ENCODE data around the gene GPNMB. TPM values are rescaled to one million over a fixed set of nuclear protein-coding genes. Genes with fewer than 3 reads are reported as not detected.

The GPNMB gene
- total RNA-seq, 4 donors from 2014 or later, result 42.5 to 127 (median 93.7) TPM

- no peaks in the 10 kb centered on the region for H3K36me3 ChIP-seq
- DNase-seq, result no peak
- TF ChIP-seq, protein P1, sequence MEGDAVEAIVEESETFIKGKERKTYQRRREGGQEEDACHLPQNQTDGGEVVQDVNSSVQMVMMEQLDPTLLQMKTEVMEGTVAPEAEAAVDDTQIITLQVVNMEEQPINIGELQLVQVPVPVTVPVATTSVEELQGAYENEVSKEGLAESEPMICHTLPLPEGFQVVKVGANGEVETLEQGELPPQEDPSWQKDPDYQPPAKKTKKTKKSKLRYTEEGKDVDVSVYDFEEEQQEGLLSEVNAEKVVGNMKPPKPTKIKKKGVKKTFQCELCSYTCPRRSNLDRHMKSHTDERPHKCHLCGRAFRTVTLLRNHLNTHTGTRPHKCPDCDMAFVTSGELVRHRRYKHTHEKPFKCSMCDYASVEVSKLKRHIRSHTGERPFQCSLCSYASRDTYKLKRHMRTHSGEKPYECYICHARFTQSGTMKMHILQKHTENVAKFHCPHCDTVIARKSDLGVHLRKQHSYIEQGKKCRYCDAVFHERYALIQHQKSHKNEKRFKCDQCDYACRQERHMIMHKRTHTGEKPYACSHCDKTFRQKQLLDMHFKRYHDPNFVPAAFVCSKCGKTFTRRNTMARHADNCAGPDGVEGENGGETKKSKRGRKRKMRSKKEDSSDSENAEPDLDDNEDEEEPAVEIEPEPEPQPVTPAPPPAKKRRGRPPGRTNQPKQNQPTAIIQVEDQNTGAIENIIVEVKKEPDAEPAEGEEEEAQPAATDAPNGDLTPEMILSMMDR (IDR thresholded peaks at IDR 0.05), result no peak
- no peak for TF ChIP-seq POLR2A (IDR thresholded peaks at IDR 0.05)
- H3K4me1 ChIP-seq, result no peaks in the 10 kb centered on the region
- H3K27me3 ChIP-seq, result no peaks in the 10 kb centered on the region
- H3K9me3 ChIP-seq, result no peaks in the 10 kb centered on the region
- H3K27ac ChIP-seq, result no peak overlapping the region
- intact Hi-C loops (cut with DNase I; ENCODE audit: low total_unique reads), result no loop called here
- no peak overlapping the region for H3K4me3 ChIP-seq
These were observed 35.0 kb upstream of the GPNMB start for GRCh38 chr7:23211589-23211988.

GRCh38 chr7:23212395-23212794 is 34.2 kb upstream of the GPNMB start:
- no peaks in the 10 kb centered on the region for H3K36me3 ChIP-seq
- H3K27me3 ChIP-seq, result no peaks in the 10 kb centered on the region
- H3K9me3 ChIP-seq, result no peaks in the 10 kb centered on the region
- no peaks in the 10 kb centered on the region for H3K4me1 ChIP-seq
- intact Hi-C loops (cut with DNase I; ENCODE audit: low total_unique reads), result no loop called here
- no peak overlapping the region for H3K4me3 ChIP-seq
- DNase-seq, result no peak
- no peak overlapping the region for H3K27ac ChIP-seq
- TF ChIP-seq, protein P1 (IDR thresholded peaks at IDR 0.05), result no peak
- TF ChIP-seq POLR2A (IDR thresholded peaks at IDR 0.05), result no peak

- no peak overlapping the region for H3K4me3 ChIP-seq
These were observed 33.7 kb upstream of the GPNMB start for GRCh38 chr7:23212841-23213240.

DNA sequence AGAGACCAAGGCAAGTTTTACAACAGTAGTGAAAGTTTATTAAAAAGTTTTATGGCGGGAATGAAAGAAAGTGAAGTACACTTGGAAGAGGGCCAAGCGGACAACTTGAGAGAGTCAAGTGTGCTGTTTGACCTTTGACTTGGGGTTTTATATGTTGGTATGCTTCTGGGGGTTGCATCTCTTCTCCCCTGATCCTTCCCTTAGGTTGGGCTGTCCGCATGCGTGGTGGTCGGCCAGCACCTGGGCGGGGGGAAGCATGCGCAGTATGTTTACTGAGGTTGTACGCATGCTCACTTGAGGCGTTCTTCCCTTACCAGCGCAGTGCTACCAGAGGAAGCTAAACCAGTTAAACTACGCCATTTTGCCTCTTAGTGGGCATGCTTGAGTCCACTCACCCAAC is 32.8 kb upstream of the GPNMB start:
- no peak for DNase-seq
- intact Hi-C loops (cut with DNase I; ENCODE audit: low total_unique reads), result no loop called here
- Histone ChIP-seq H3K27ac (no peak overlapping the region), H3K4me3 (no peak overlapping the region), H3K4me1 (no peaks in the 10 kb centered on the region), H3K9me3 (no peaks in the 10 kb centered on the region), H3K36me3 (no peaks in the 10 kb centered on the region), H3K27me3 (no peaks in the 10 kb centered on the region)
- TF ChIP-seq, protein P1 (IDR thresholded peaks at IDR 0.05), result no peak
- TF ChIP-seq POLR2A (IDR thresholded peaks at IDR 0.05), result no peak

More at GRCh38 chr7:23212841-23213240, 33.7 kb upstream of the GPNMB start:
- intact Hi-C loops (cut with DNase I; ENCODE audit: low total_unique reads), result no loop called here
- Histone ChIP-seq H3K27ac (no peak overlapping the region), H3K36me3 (no peaks in the 10 kb centered on the region), H3K27me3 (no peaks in the 10 kb centered on the region), H3K9me3 (no peaks in the 10 kb centered on the region), H3K4me1 (no peaks in the 10 kb centered on the region)
- TF ChIP-seq, protein P1 (IDR thresholded peaks at IDR 0.05), result no peak
- DNase-seq, result no peak

DNA sequence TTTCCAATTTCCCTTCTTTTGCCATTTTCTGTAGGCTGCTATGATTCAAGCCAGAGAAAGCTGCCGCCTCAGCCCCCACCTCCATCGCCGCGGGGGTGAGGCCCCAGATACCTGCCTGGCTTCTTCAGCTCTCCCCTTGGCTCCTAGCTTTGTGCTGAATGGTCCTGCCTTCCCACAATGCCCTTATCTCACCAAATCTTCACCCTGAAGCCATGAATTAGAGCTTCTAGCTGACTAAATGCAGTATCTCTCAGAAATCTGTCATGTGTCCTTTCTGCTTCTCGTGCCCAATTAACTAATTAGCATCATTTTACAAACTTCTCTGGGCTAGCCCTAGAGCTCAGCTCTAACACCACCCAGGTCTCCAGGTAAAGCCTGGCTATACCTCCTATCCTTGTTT is 32.2 kb upstream of the GPNMB start:
- TF ChIP-seq, protein P1 (IDR thresholded peaks at IDR 0.05), result no peak
- no peak for TF ChIP-seq POLR2A (IDR thresholded peaks at IDR 0.05)
- Histone ChIP-seq H3K4me3 (no peak overlapping the region), H3K4me1 (no peaks in the 10 kb centered on the region), H3K27ac (no peak overlapping the region), H3K36me3 (no peaks in the 10 kb centered on the region), H3K9me3 (no peaks in the 10 kb centered on the region), H3K27me3 (no peaks in the 10 kb centered on the region)
- no peak for DNase-seq
- intact Hi-C loops (cut with DNase I; ENCODE audit: low total_unique reads), result no loop called here
